GM21423 (cell line): ENCODE results near the gene TTC28.
"Not testable (repeated sequence)": the region's sequence is repeated elsewhere in the genome, so short reads cannot be mapped to it uniquely, and the experiment has no call there.

ENCODE experiments used
- ATAC-seq: cut with Tn5 transposase; IDR thresholded peaks from one replicate; pipeline ENCODE4 v1.9.1; 2021; ENCODE audit warnings: mild to moderate bottlenecking, moderate library complexity; ENCODE audit not compliant: unreplicated experiment

The TTC28 gene

DNA sequence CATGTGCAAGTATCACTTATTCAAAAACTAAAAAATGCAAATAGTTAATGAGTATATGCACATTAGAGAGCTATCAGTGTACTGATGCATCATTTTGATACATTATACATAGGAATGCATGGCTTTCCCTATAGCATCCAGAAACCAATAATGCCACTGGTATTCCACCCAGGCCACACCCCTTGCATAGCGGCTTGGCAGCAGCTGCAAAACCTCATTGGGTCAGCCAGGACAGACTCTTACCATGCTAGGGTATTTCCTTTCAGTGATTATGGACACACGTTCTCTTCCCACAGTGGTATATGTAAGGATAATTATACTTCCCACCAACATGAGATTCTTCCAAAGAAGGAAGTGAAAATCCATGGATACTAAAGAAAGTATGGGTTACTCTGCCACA, 614.7 kb downstream of the TTC28 start:
- no peak for ATAC-seq

DNA sequence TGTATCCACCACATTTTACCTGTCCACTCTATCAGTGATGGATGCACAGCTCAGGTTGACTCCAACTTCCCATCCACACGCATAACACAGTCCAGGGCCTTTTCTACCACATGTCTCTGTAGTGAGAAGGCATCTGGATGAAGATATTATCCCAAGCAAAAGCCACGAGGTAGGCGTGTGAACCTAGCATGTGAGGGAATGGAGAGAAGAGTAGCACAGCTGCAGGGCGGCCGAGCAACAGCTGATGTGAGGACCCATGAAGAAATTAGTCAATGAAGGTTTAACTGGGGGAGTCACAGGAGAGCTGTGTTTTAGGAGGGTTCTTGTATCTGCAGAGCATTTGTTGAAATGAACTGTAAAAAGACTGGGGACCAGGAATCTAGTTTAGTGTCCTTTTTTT, 616.0 kb downstream of the TTC28 start:
- no peak for ATAC-seq

DNA sequence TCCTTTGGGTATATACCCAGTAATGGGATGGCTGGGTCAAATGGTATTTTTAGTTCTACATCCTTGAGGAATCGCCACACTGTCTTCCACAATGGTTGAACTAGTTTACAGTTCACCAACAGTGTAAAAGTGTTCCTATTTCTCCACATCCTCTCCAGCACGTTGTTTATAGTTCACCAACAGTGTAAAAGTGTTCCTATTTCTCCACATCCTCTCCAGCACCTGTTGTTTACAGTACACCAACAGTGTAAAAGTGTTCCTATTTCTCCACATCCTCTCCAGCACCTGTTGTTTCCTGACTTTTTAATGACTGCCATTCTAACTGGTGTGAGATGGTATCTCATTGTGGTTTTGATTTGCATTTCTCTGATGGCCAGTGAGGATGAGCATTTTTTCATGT, 619.0 kb downstream of the TTC28 start:
- ATAC-seq = not testable (repeated sequence)

DNA sequence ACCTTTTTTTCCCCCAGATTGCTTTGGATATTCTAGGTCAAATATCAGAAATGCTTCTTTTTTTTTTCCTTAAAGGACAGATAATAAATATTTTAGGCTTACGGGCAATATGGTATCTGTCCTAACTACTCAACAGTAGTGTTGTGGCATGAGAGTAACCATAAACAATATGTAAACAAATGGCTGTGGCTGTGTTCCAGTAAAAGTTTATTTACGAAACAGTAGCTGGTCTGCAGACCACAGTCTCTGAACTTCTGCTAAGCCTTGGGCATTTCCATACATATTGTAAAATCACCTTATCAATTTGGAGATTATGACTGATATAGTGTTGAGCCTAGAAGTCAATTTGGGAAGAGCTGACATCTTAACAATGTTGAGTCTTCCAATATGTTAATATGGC, 621.6 kb downstream of the TTC28 start:
- no peak for ATAC-seq

DNA sequence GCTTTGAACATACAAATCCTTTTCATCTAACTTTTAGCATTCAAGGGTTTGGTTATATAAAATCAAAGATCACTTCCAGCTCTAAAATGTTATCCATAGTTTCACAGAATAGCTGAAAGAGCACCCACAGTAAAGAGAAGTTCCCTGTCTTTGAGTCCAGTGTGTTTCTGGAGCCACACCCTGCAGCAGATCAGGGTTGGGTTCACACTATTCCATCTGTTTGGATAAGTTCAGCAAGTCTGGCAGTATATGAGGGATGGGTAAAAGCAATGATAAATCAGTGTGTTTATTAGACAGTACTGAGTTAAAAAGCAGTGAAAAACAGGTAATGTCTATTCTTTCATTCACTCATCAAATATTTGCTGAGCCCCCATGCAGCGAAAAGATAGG, 624.8 kb downstream of the TTC28 start:
- no peak for ATAC-seq

DNA sequence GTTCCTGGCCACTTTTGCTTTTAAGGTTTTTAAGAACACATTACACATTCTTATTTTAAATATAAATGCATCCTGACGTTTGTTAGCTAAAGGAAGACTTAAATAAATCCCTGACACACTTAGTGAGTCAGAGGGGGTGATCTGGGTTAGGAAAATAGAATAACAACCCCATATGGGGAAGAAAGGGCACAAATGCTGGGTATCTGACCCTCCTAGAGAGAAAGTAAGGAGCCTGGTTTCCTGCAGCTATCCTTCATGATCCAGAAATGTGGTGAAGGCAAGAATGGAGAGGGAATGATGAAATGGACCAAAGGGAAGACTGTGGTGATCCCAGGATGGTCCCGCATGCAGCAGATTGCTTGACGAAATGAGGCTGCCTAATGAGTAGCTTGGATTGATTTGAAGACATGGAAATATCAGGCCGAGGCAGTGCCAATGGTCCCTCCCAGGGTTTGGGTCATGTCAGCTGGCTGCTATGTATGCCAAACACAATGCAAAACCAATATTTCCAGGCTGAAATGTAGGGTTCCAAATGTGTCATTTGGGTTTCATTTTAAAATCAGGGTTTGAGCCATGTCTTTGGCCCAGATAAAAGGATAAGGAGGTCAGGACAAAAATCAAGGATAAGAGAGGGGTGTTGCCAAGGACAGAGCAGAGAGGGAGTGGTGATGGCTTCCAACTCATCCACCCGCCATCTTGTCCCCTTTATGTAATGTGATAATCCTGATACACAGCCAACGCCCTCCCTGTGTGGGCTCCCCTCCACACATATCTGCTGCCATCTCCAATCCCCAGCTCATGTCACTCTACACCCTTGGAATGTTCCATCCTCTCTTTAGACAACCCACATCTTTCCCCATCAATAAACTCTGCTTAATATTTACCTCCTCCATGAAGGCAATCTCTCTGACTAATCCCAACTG, 625.5 kb downstream of the TTC28 start:
- no peak for ATAC-seq

DNA sequence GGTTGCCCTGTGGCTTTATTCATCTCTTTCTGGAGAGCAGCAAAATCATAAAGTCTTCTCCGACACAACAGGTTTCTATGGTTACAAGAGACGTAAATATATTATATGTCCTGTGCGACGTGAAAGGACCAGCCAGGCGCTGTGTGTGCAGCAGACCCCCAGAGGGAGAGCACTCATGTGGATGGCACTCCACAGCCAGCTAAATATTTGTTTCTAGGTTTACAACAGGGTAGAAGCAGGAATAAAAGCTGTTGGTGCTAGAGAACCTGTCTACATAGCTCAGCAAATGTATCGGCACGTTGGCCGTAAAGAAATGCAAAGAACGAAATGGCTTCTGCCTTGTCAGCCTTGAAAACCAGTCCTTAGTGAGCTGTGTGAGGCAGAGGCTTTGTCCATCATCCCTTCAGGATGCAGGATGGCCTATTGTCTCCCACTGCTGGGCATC, 626.8 kb downstream of the TTC28 start:
- ATAC-seq = no peak

DNA sequence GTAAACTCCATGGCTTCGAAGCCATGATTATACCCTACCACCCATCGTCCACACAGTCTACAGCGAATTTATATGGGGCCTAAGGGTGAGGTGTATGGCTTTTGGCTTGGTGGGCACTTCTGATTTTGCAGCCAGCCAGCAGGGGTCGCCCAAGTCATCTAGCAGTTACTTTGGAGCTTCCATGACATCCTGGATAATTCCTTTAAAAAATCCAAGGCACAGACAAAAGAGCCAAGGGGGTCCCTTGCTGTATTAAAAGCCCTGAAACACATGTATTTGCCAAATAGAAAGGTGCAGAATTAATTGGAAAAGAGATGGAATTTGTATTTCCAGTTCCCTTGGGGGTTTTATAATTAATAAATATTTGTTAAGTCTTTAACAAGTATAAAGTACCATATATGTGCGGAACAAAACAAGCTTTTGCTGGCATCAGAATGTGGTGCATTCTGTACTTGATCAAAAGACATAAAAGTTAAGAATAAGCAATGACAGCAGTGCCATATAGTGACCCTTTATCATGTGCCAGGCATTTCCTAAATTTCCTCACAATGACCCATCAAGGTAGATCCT, 627.8 kb downstream of the TTC28 start:
- no peak for ATAC-seq

DNA sequence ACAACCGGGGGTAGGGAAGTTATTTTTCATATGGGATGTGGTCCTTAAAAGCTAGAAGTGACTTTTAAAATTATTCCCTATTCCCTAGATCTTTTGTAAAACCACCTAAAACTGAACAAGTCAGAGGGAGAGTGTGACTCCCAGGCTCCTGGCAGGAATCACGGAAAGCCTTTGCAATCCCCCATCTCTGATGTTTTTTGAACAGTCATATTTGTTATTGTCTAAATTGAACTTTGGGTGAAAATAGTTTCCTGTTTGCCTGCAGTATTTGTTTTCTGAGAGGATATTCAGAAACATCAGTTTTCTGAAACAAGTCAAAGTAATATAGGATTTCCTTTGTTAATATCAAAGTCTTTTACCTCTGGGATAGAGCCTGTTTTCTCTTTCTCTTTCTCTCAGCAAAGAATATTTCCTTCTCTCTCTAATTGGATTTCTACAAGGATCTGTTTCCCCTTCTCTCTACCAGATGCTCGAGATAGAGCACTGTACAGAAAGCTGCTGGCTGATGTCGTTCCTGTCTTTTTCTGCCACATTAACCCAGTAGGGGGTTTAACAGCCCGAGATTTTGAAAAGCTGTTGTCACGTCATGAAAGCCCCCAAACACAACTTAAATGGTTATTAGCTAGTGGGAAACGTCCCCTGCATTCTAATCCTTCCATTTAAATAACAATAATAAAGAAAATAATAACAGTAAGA, 628.4 kb downstream of the TTC28 start:
- ATAC-seq = no peak

DNA sequence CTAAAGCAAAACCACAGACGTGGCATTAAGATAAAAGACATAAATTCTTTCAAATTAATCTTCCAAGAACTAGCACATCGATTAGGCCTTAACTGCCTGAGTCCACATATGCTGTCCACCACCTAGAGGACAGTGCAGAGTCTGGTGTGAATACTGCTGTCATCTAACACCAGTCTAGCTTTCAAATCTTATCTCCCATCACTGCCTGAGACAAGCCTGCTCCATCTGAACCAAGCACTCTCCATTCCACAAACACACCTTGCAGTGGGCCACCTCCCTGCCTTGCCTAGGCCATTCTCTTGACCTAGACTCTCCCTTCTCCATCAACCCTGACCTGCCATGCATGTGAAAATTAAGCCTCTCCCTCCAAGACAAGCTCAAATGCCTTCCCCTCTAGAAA, 631.1 kb downstream of the TTC28 start:
- no peak for ATAC-seq

DNA sequence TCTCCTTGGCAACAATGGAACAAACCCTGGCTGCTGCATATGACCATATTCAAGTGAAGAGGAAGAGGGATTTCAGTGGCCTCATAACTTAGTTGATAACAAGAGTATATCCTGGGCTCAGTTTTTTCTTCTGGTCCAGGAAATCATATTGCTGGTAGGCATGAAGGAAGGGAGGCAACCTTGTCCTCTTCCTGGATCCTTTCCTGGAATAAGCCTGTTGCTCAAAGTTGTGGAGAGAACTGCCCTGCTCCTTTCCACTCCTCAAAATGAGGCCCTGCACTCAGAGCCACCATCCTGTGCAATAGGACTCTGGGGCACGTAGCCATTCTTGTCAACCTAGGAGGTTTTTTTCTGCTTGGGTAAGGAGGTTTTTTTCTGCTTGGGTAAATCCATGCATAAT, 631.9 kb downstream of the TTC28 start:
- no peak for ATAC-seq

DNA sequence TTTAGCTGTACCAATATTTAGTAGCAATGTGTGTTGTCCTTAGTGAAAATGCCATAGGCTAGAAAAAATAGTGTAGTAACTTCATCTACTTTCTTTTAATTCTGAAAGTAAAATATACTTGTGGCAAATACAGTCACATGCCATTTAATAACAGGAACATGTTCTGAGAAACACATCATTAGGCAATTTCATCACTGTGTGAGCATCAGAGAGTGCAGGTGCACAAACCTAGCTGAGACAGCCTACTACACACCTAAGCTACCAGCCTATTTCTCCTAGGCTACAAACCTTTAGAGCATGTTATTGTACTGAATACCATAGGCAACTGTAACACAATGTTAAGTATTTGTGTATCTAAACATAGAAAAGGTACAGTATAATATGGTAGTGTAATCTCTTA, 633.5 kb downstream of the TTC28 start:
- no peak for ATAC-seq

DNA sequence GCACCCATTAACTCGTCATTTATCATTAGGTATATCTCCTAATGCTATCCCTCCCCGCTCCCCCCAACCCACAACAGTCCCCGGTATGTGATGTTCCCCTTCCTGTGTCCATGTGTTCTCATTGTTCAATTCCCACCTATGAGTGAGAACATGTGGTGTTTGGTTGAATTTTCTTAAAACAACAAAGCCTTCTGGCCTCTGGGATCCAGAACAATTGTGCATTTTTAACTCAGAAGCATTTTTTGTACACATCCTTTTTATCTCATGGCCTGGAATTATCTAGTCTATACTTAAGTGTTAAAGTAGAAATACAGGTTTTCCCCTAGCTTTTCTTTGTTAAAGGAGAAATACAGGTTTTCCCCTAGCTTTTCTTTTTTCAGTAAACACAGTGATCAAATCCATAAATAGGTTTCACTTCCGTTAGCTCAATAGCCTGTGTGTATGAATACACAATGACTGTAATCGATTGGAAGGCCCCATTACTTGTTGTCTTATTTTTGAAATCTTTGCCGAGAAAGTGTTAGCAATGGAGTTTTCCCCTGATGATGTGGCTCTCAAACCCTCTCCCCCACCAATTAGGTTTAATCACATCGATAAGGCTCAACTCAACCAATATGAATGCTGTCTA, 635.0 kb downstream of the TTC28 start:
- no peak for ATAC-seq

DNA sequence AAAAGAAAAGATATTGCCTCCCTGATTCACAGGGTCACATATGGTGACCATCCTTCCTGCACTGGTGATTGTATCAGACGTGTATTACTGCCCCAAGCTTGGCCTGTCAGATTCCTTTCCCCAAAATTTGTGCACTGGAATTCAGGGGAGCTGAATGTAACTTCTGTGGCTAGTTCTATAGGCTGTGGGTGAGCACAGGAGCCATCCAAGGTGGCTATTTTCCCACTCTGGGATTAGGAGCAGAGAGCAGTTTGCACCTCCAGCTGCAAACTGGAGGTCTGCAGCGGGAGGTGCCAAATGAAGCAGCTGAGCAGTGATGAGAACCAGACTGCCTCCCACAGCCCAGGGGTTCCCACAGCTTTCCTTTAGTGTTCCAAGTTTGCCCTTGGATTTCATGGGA, 636.4 kb downstream of the TTC28 start:
- ATAC-seq = no peak

DNA sequence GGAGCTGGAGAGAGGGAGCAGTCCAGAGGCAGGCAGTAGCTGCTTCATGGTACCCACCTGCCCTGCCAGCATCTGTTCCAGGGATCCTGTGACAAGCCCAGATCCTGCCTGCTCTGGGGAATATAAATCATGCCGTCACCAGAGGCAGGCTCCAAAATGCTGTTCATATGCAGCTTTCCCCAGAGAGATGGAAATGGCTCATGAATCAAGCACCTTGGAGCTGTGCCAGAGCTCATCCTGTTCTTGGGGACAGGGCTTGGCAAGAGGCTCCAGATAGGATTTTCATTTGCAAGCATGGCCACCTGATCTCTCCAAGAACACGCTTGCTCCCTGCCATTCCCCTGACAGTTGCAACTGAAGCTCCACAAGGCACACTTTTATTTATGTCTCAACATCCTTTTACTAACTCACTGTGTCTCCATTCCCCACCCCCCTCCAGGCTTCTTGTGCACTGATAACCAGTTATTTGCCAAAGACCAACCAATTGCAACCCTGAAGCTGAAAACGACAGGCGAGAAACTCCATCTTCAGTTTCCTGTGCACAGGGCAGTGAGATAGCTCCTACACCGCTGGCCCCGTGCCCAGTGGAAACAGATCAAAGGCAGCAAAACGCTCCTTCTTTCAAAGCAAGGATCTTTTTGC, 644.8 kb downstream of the TTC28 start:
- ATAC-seq = no peak

DNA sequence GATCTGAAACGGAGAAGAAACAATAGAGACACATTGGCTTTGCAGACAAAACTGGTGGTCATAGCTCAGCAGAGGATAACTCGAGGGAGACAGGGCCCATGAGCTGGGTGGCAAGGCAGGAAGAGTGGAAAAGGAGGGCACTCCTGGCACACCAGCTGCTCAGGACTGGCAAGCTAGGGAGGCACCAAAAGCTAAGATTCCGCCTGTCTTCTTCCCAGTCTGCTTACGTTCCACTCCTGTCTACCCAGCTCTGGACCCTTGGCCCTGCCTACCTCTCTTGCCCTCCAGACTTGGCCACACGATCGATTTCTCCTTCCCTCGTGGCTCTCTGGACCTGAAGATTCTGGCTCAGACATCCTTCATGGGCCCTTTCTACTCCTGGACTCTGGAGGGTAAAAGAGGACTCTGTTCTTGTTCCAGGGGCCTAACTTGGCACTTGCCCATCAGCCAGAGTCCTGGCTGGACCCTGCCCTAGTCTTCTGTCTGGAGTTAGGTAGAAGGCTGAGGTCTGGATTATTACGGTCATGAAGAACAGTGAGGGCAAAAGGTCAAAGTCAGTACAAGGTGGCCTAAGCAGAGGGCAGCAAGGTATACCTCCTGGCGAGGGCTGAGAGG, 645.4 kb downstream of the TTC28 start:
- ATAC-seq = no peak

DNA sequence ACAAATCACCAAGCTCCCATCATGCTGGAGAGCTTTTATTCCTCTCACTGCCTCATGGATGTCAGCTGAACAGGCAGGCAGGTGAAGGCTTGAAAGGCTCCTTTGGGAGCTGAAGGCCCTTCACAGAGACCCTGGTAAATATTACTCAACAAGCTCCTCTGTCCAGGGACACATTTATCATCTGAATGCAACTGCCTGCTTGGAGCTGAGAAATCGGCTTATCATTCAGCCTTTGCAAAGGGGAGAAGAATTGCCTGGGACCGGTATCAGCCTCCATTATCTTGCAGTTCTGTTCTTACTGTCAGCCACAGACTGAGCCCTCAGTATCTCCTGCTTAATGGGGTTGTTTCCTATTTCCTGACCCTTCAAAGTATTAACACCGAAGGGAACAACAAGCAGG, 646.8 kb downstream of the TTC28 start:
- no peak for ATAC-seq

DNA sequence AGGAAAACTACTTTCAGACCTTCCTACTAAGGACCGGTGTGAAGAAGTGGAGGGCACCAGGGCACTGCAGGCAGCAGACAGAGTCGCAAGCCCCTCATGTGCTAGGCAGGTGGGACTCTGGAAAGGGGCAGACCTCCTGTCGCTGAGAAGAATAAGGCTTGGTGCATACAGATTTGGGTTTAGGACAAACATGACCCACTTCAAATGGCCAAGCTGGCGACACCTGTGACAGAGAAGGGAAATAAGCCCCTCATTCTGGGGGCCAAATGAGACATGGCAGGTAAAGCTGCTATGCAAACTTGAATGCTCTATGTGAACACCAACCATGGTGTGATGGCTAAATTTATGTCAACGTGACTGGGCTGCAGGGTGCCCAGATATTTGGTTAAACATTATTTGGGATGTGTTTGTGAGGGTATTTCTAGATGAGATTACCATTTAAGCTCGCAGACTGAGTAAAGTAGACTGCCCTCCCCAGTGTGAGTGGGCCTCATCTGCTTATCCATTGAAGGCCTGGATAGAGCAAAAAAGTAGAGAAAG, 648.2 kb downstream of the TTC28 start:
- ATAC-seq = no peak

DNA sequence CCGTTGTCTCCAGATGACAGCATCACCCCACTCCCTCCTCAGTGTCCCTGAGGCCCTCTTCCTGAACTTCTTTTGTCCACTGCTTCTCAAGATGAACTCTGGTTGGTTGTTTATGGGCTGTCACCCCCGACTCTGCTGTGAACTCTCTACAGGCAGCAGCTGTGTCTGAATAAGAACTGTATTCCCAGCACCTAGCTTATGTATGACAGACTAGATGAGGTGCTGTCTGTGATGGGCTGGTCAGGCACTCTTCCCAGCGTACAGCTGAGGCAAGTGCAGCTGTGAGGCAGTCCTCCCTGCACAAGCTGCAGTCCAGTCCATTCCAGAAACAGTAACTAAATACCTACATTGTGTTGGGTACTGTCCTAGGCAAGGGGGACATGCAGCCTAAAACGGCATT, 649.2 kb downstream of the TTC28 start:
- no peak for ATAC-seq

DNA sequence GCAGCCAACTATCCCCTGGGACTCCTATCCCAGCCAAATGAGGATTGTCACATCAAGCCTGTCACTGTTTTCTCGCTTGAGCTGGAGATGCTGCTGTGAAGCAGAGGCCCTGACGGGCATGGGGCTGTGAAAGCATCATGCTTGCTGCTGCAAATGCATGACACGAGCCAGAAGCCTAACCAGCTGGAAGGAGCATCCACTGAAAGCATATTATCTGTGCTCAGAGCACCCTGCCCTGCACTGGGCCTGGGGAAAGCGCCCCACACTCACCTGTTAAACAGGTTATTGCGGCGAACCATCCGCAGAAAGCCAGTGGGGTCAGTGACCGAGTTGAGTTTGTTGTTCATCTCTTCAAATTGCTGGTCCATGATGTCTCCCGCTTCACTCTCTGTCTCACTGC, 649.7 kb downstream of the TTC28 start:
- ATAC-seq = no peak
